ENCODE results near the gene WDFY4. TPM values are rescaled to one million over a fixed set of nuclear protein-coding genes. Genes with fewer than 3 reads are reported as not detected.

Gene WDFY4
- total and polyA plus RNA-seq, 9 of the 15 experiments (the other 6 are each of a cell fraction or from before 2014, with no cell fraction given), result 0.01 to 0.02 (median 0.01) TPM; not detected in 6

GRCh38 chr10:48903151-48903550 is 218.5 kb downstream of the WDFY4 start (continued):
- TF ChIP-seq, protein P1, sequence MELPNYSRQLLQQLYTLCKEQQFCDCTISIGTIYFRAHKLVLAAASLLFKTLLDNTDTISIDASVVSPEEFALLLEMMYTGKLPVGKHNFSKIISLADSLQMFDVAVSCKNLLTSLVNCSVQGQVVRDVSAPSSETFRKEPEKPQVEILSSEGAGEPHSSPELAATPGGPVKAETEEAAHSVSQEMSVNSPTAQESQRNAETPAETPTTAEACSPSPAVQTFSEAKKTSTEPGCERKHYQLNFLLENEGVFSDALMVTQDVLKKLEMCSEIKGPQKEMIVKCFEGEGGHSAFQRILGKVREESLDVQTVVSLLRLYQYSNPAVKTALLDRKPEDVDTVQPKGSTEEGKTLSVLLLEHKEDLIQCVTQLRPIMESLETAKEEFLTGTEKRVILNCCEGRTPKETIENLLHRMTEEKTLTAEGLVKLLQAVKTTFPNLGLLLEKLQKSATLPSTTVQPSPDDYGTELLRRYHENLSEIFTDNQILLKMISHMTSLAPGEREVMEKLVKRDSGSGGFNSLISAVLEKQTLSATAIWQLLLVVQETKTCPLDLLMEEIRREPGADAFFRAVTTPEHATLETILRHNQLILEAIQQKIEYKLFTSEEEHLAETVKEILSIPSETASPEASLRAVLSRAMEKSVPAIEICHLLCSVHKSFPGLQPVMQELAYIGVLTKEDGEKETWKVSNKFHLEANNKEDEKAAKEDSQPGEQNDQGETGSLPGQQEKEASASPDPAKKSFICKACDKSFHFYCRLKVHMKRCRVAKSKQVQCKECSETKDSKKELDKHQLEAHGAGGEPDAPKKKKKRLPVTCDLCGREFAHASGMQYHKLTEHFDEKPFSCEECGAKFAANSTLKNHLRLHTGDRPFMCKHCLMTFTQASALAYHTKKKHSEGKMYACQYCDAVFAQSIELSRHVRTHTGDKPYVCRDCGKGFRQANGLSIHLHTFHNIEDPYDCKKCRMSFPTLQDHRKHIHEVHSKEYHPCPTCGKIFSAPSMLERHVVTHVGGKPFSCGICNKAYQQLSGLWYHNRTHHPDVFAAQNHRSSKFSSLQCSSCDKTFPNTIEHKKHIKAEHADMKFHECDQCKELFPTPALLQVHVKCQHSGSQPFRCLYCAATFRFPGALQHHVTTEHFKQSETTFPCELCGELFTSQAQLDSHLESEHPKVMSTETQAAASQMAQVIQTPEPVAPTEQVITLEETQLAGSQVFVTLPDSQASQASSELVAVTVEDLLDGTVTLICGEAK (IDR thresholded peaks at IDR 0.05), result no peak
- TF ChIP-seq, protein P1 (CRISPR knock-in tag; IDR thresholded peaks at IDR 0.05), result no peak
